Mucosa of stomach (tissue), 1 donor: ENCODE data around the gene WDR41.

ENCODE experiments used
- H3K27me3 ChIP-seq: one replicate; pipeline ENCODE4 v1.7.0; 2013; ENCODE audit warnings: mild to moderate bottlenecking, low read length; ENCODE audit not compliant: control insufficient read depth, insufficient read depth
- H3K36me3 ChIP-seq: one replicate; pipeline ENCODE4 v1.7.0; 2013; ENCODE audit warnings: low read length; ENCODE audit not compliant: control insufficient read depth, insufficient read depth
- H3K4me1 ChIP-seq: one replicate; pipeline ENCODE4 v1.7.0; 2013; ENCODE audit warnings: mild to moderate bottlenecking, low read length; ENCODE audit not compliant: control insufficient read depth, insufficient read depth
- H3K4me3 ChIP-seq: one replicate; pipeline ENCODE4 v1.7.0; 2013; ENCODE audit warnings: low read length
- H3K9ac ChIP-seq: one replicate; pipeline ENCODE4 v1.7.0; 2013; ENCODE audit warnings: mild to moderate bottlenecking, low read length, moderate library complexity
- H3K9me3 ChIP-seq: one replicate; pipeline ENCODE4 v1.7.0; 2013; ENCODE audit warnings: mild to moderate bottlenecking, low read length, moderate library complexity; ENCODE audit not compliant: control insufficient read depth
- donor health status: Pancreatic carcinoma.

Gene WDR41

GRCh38 chr5:77420940-77421339 is 71.2 kb downstream of the WDR41 start:
- H3K27me3 ChIP-seq, result no peaks in the 10 kb centered on the region
- no peaks in the 10 kb centered on the region for H3K4me1 ChIP-seq
- no peaks in the 10 kb centered on the region for H3K36me3 ChIP-seq

GRCh38 chr5:77419644-77420582 is 72.2 kb downstream of the WDR41 start:
- Histone ChIP-seq H3K27me3 (no peaks in the 10 kb centered on the region), H3K4me1 (no peaks in the 10 kb centered on the region), H3K9ac (no peak overlapping the region), H3K9me3 (no peaks in the 10 kb centered on the region), H3K36me3 (no peaks in the 10 kb centered on the region), H3K4me3 (no peak overlapping the region)

More at GRCh38 chr5:77420940-77421339, 71.2 kb downstream of the WDR41 start:
- Histone ChIP-seq H3K9me3 (no peaks in the 10 kb centered on the region), H3K9ac (no peak overlapping the region), H3K4me3 (no peak overlapping the region)

GRCh38 chr5:77418601-77419581 is 73.2 kb downstream of the WDR41 start:
- Histone ChIP-seq H3K27me3 (no peaks in the 10 kb centered on the region), H3K4me1 (no peaks in the 10 kb centered on the region), H3K9me3 (no peaks in the 10 kb centered on the region), H3K9ac (no peak overlapping the region), H3K36me3 (no peaks in the 10 kb centered on the region), H3K4me3 (no peak overlapping the region)

GRCh38 chr5:77418162-77418561 is 74.0 kb downstream of the WDR41 start:
- no peak overlapping the region for H3K9ac ChIP-seq
- H3K9me3 ChIP-seq, result no peaks in the 10 kb centered on the region
- H3K4me3 ChIP-seq, result no peak overlapping the region
- no peaks in the 10 kb centered on the region for H3K4me1 ChIP-seq
- no peaks in the 10 kb centered on the region for H3K27me3 ChIP-seq
- no peaks in the 10 kb centered on the region for H3K36me3 ChIP-seq

GRCh38 chr5:77413049-77413448 is 79.1 kb downstream of the WDR41 start:
- Histone ChIP-seq H3K9me3 (no peaks in the 10 kb centered on the region), H3K4me3 (no peak overlapping the region), H3K36me3 (no peaks in the 10 kb centered on the region), H3K27me3 (no peaks in the 10 kb centered on the region), H3K4me1 (no peaks in the 10 kb centered on the region), H3K9ac (no peak overlapping the region)

GRCh38 chr5:77409870-77410621 is 82.1 kb downstream of the WDR41 start:
- Histone ChIP-seq H3K4me3 (no peak overlapping the region), H3K9ac (no peak overlapping the region), H3K36me3 (no peaks in the 10 kb centered on the region), H3K4me1 (no peaks in the 10 kb centered on the region), H3K9me3 (no peaks in the 10 kb centered on the region), H3K27me3 (no peaks in the 10 kb centered on the region)

- Histone ChIP-seq H3K9me3 (no peaks in the 10 kb centered on the region), H3K36me3 (no peaks in the 10 kb centered on the region), H3K4me3 (no peak overlapping the region), H3K4me1 (no peaks in the 10 kb centered on the region), H3K9ac (no peak overlapping the region), H3K27me3 (no peaks in the 10 kb centered on the region)
Observed at GRCh38 chr5:77407152-77407551, 85.0 kb downstream of the WDR41 start.

GRCh38 chr5:77402796-77403195 is 89.3 kb downstream of the WDR41 start:
- no peaks in the 10 kb centered on the region for H3K4me1 ChIP-seq
- no peak overlapping the region for H3K4me3 ChIP-seq
- H3K36me3 ChIP-seq, result no peaks in the 10 kb centered on the region
- no peaks in the 10 kb centered on the region for H3K27me3 ChIP-seq
- no peaks in the 10 kb centered on the region for H3K9me3 ChIP-seq
- H3K9ac ChIP-seq, result no peak overlapping the region

- Histone ChIP-seq H3K27me3 (no peaks in the 10 kb centered on the region), H3K9ac (no peak overlapping the region), H3K4me1 (no peaks in the 10 kb centered on the region), H3K9me3 (no peaks in the 10 kb centered on the region), H3K4me3 (no peak overlapping the region), H3K36me3 (no peaks in the 10 kb centered on the region)
Observed at GRCh38 chr5:77400645-77401044, 91.5 kb downstream of the WDR41 start.

GRCh38 chr5:77398896-77399295 is 93.2 kb downstream of the WDR41 start:
- Histone ChIP-seq H3K4me1 (no peaks in the 10 kb centered on the region), H3K9me3 (no peaks in the 10 kb centered on the region), H3K9ac (no peak overlapping the region), H3K4me3 (no peak overlapping the region), H3K36me3 (no peaks in the 10 kb centered on the region), H3K27me3 (no peaks in the 10 kb centered on the region)

GRCh38 chr5:77398458-77398857 is 93.7 kb downstream of the WDR41 start:
- Histone ChIP-seq H3K4me1 (no peaks in the 10 kb centered on the region), H3K9me3 (no peaks in the 10 kb centered on the region), H3K27me3 (no peaks in the 10 kb centered on the region), H3K36me3 (no peaks in the 10 kb centered on the region), H3K4me3 (no peak overlapping the region), H3K9ac (no peak overlapping the region)
